K562 (cell line): ENCODE measurements around the gene ZDHHC20.

ENCODE experiments used
- BRD4 ChIP-seq: fragments of 200-600 bp; sonication (generic); IDR thresholded peaks from 2 replicates; pipeline ENCODE4 v1.6.1; 2017; ENCODE audit warnings: inconsistent platforms
- FOXJ3 ChIP-seq: sonication (generic); formaldehyde crosslinking; IDR thresholded peaks from 2 replicates; pipeline ENCODE4 v1.4.0; 2020; ENCODE audit warnings: mild to moderate bottlenecking, missing genetic modification reagents
- MCM5 ChIP-seq: fragments of 450-650 bp; IDR thresholded peaks from 2 replicates; pipeline ENCODE4 v1.6.1; 2016; ENCODE audit warnings: low read depth
- ZBTB7A ChIP-seq: IDR thresholded peaks from 2 replicates; pipeline ENCODE4 v1.6.1; 2011; ENCODE audit warnings: low read depth, mild to moderate bottlenecking, low read length, moderate library complexity, borderline replicate concordance; ENCODE audit not compliant: control insufficient read depth
- ZSCAN29 ChIP-seq: fragments of 450-650 bp; IDR thresholded peaks from 2 replicates; pipeline ENCODE4 v1.6.1; 2017
- TF ChIP-seq, protein P1 (sequence below), 3 experiments: IDR thresholded peaks in 2 of 3; conservative IDR thresholded peaks in 1 of 3; 2 replicates each; pipeline ENCODE4 v1.5.1; 2011 to 2012; ENCODE audit warnings: low read length in 3 of 3, mild to moderate bottlenecking in 3 of 3, control low read depth in 2 of 3, improper control_type of control experiment in 1 of 3, inconsistent platforms in 1 of 3, low read depth in 1 of 3, mixed read lengths in 1 of 3, moderate library complexity in 1 of 3; ENCODE audit not compliant: insufficient read depth in 2 of 3

DNA sequence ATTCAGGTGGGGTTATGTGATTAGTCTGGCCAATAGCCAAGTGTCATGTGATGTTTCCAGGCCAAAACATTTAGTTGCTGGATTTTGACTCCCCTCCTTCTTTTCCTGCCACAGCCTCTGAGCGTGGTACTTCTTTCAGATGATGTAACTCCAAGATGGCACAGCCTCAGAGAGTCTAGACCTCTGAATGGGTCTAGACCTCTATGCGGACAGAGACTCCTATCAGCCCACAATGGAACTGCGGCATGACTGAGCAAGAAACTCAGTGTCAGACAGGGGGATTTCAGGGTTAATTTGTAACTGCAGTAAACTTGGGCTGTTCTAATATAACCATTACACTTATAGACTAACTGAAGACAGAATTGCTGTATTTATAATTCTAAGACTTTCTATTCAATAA, 42.6 kb upstream of the ZDHHC20 start:
- no peak for TF ChIP-seq BRD4
- no peak for TF ChIP-seq ZBTB7A
- TF ChIP-seq MCM5 = no peak
- no peak for TF ChIP-seq FOXJ3 (CRISPR knock-in tag)
- TF ChIP-seq, protein P1, sequence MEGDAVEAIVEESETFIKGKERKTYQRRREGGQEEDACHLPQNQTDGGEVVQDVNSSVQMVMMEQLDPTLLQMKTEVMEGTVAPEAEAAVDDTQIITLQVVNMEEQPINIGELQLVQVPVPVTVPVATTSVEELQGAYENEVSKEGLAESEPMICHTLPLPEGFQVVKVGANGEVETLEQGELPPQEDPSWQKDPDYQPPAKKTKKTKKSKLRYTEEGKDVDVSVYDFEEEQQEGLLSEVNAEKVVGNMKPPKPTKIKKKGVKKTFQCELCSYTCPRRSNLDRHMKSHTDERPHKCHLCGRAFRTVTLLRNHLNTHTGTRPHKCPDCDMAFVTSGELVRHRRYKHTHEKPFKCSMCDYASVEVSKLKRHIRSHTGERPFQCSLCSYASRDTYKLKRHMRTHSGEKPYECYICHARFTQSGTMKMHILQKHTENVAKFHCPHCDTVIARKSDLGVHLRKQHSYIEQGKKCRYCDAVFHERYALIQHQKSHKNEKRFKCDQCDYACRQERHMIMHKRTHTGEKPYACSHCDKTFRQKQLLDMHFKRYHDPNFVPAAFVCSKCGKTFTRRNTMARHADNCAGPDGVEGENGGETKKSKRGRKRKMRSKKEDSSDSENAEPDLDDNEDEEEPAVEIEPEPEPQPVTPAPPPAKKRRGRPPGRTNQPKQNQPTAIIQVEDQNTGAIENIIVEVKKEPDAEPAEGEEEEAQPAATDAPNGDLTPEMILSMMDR (IDR thresholded peaks at IDR 0.05 in 2 of 3, conservative IDR thresholded peaks at IDR 0.05 in 1 of 3; ENCODE audit: insufficient read depth in 2 of 3, low read depth in 1 of 3, low read length in 3 of 3) = peak in 2 of 3 experiments; percentile 23 to 26; a peak in 1 of 6 replicates
- no peak for TF ChIP-seq ZSCAN29
